Measurements from ENCODE around the gene CKB. TPM values are rescaled to one million over a fixed set of nuclear protein-coding genes. Genes with fewer than 3 reads are reported as not detected.
"Not testable (repeated sequence)": the region's sequence is repeated elsewhere in the genome, so short reads cannot be mapped to it uniquely, and the experiment has no call there.

The CKB gene
- total RNA-seq, 1 donor from 2014 or later: 278 TPM

GRCh38 chr14:103526247-103526913, 3.8 kb upstream of the CKB start:
- no peak for DNase-seq

GRCh38 chr14:103525430-103526246, 3.0 kb upstream of the CKB start:
- DNase-seq: not testable (repeated sequence)

GRCh38 chr14:103524002-103524935, 1.6 kb upstream of the CKB start:
- no peak for DNase-seq

- DNase-seq: no peak
Observed at GRCh38 chr14:103523575-103523954, 935 bp upstream of the CKB start.

- no peak for DNase-seq
Observed at GRCh38 chr14:103521951-103522563, 573 bp downstream of the CKB start.

GRCh38 chr14:103521438-103521950, 1.1 kb downstream of the CKB start:
- DNase-seq: no peak

GRCh38 chr14:103520657-103521437, 1.8 kb downstream of the CKB start:
- DNase-seq: no peak

- no peak for DNase-seq
Observed at GRCh38 chr14:103520269-103520656, 2.4 kb downstream of the CKB start.

GRCh38 chr14:103519837-103520212, 2.8 kb downstream of the CKB start:
- no peak for DNase-seq

GRCh38 chr14:103519043-103519836, 3.4 kb downstream of the CKB start:
- DNase-seq: no peak

GRCh38 chr14:103518422-103519042, 4.1 kb downstream of the CKB start:
- no peak for DNase-seq

GRCh38 chr14:103517721-103518421, 4.8 kb downstream of the CKB start:
- no peak for DNase-seq

GRCh38 chr14:103517174-103517566, 5.5 kb downstream of the CKB start:
- DNase-seq: no peak

- DNase-seq: no peak
Observed at GRCh38 chr14:103516426-103517173, 6.0 kb downstream of the CKB start.

GRCh38 chr14:103514596-103515421, 7.8 kb downstream of the CKB start:
- DNase-seq: no peak

- DNase-seq: peak; percentile 86
Observed at GRCh38 chr14:103512701-103513611, 9.7 kb downstream of the CKB start.

Measured in occipital lobe (tissue), 2 donors.